Measurements from ENCODE around the gene SORBS1. TPM values are rescaled to one million over a fixed set of nuclear protein-coding genes. Genes with fewer than 3 reads are reported as not detected.

The SORBS1 gene
- polyA plus RNA-seq, 1 donor from 2014 or later = 39.5 TPM

DNA sequence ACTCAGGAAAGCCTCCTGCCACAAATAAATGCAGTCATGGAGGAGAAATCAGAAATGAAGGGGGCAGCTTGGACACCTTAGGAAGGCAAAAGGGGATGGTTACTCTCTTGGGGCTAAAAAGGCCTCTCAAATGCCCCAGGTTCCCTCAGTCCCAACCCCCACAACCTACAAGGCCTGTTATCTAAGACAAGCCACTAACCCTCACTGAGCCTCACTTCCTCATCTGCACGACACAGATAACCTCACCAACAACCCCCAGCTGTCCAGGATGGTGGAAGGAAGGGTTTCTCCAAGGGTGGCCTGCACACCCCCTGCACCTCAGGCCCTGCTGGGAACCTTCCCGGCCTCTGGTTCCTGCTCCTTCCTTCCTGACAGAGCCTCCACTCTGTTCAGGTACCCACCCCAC, 29.2 kb downstream of the SORBS1 start:
- H3F3A ChIP-seq (ENCODE audit: insufficient read depth, low read length, poor library complexity, severe bottlenecking) = no peaks in the 10 kb centered on the region
- H3K4me2 ChIP-seq (ENCODE audit: low read length) = no peak overlapping the region
- H3K9ac ChIP-seq (ENCODE audit: low read length) = no peak overlapping the region
- H2AFZ ChIP-seq (ENCODE audit: low read depth, low read length) = no peak overlapping the region
- TF ChIP-seq TAF1 (IDR thresholded peaks at IDR 0.05; ENCODE audit: low read depth) = no peak
- no peak for TF ChIP-seq POLR2AphosphoS5 (IDR thresholded peaks at IDR 0.05)
- TF ChIP-seq MXI1 (conservative IDR thresholded peaks at IDR 0.05; ENCODE audit: poor library complexity, severe bottlenecking) = no peak
- TF ChIP-seq EZH2 (IDR thresholded peaks at IDR 0.05; ENCODE audit: borderline replicate concordance, insufficient read depth, low read length, poor library complexity, severe bottlenecking) = no peak
- TF ChIP-seq CTCF (IDR thresholded peaks at IDR 0.05; ENCODE audit: poor library complexity, severe bottlenecking) = no peak
- no peak for TF ChIP-seq RAD21 (conservative IDR thresholded peaks at IDR 0.05)
- TF ChIP-seq EP300 (conservative IDR thresholded peaks at IDR 0.05; ENCODE audit: poor library complexity, severe bottlenecking) = no peak
- no peaks in the 10 kb centered on the region for H3K9me3 ChIP-seq (ENCODE audit: low read length)
- H4K20me1 ChIP-seq (ENCODE audit: insufficient read depth) = no peaks in the 10 kb centered on the region
- H3K27ac ChIP-seq (ENCODE audit: low read length) = no peak overlapping the region
- H3K36me3 ChIP-seq (ENCODE audit: insufficient read depth, low read length) = no peaks in the 10 kb centered on the region
- H3K79me2 ChIP-seq (replicated peaks; ENCODE audit: insufficient read depth, low read length) = no peaks in the 10 kb centered on the region
- H3K27me3 ChIP-seq (ENCODE audit: insufficient read depth, low read depth, low read length) = no peaks in the 10 kb centered on the region
- no peaks in the 10 kb centered on the region for H3K9me2 ChIP-seq (ENCODE audit: insufficient read depth, low read length)
- no peak overlapping the region for H3K4me3 ChIP-seq (ENCODE audit: low read length)

DNA sequence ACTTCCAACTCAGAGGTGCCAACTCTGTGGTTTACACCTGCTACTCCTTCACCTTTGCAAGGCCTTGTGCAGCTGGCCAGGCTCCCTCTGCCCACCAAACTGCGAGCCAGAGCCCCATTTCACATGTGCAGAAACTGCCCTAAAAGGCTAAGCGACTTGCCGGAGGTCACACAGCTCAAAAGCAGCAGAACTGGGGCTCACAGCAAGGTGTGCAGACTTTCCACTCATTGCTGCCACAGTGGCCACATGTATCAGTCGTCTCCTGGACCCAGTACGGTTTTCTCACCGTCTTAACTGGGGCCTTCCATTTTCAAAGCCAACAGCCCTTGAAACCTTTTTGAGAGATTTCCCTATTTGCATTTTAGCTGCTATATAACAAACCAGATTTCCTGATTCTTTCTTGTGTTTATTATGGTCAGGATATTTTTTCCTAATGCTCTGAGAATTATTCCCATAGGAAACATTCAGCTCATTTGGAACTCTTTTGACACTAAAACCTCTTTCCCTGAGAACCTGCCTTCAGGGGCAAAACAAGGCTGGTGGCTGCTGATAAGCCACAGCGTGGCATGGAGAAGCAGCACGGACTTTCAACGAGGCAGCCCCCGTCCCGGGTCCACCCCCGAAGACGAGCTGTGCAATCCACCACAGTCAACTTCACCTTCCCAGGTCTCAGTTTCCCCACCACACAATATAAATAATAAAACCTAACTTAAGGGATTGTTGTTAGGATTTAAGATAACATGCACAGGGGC, 29.9 kb downstream of the SORBS1 start:
- Histone ChIP-seq H3K27me3 (ENCODE audit: insufficient read depth, low read depth, low read length) (no peaks in the 10 kb centered on the region), H3F3A (ENCODE audit: insufficient read depth, low read length, poor library complexity, severe bottlenecking) (no peaks in the 10 kb centered on the region), H3K9me2 (ENCODE audit: insufficient read depth, low read length) (no peaks in the 10 kb centered on the region), H3K79me2 (replicated peaks; ENCODE audit: insufficient read depth, low read length) (no peaks in the 10 kb centered on the region), H3K36me3 (ENCODE audit: insufficient read depth, low read length) (no peaks in the 10 kb centered on the region), H3K4me3 (ENCODE audit: low read length) (no peak overlapping the region), H4K20me1 (ENCODE audit: insufficient read depth) (no peaks in the 10 kb centered on the region), H3K9ac (ENCODE audit: low read length) (no peak overlapping the region), H3K4me2 (ENCODE audit: low read length) (no peak overlapping the region), H3K27ac (ENCODE audit: low read length) (no peak overlapping the region), H2AFZ (ENCODE audit: low read depth, low read length) (no peak overlapping the region), H3K9me3 (ENCODE audit: low read length) (no peaks in the 10 kb centered on the region)
- no peak for TF ChIP-seq CTCF (IDR thresholded peaks at IDR 0.05; ENCODE audit: poor library complexity, severe bottlenecking)
- TF ChIP-seq EZH2 (IDR thresholded peaks at IDR 0.05; ENCODE audit: borderline replicate concordance, insufficient read depth, low read length, poor library complexity, severe bottlenecking) = no peak
- no peak for TF ChIP-seq SMC3 (conservative IDR thresholded peaks at IDR 0.05; ENCODE audit: poor library complexity)
- TF ChIP-seq RAD21 (conservative IDR thresholded peaks at IDR 0.05) = no peak
- no peak for TF ChIP-seq MXI1 (conservative IDR thresholded peaks at IDR 0.05; ENCODE audit: poor library complexity, severe bottlenecking)
- TF ChIP-seq EP300 (conservative IDR thresholded peaks at IDR 0.05; ENCODE audit: poor library complexity, severe bottlenecking) = no peak
- TF ChIP-seq POLR2AphosphoS5 (IDR thresholded peaks at IDR 0.05) = no peak

Measured in neural cell (in vitro differentiated cells).